Right ventricle myocardium inferior (tissue), 1 donor: Measurements from ENCODE around the gene OR1L8. TPM values are rescaled to one million over a fixed set of nuclear protein-coding genes. Genes with fewer than 3 reads are reported as not detected.
"Not testable (repeated sequence)": the region's sequence is repeated elsewhere in the genome, so short reads cannot be mapped to it uniquely, and the experiment has no call there.

ENCODE experiments used
- ATAC-seq: fragments of 200-7000 bp; cut with Tn5 transposase; one replicate; pipeline ENCODE4 v1.9.1; 2020; ENCODE audit warnings: mild to moderate bottlenecking, moderate library complexity
- DNase-seq: peaks from one replicate; pipeline ENCODE4 v3.0.0; 2021; ENCODE audit errors: missing footprints
- intact Hi-C: fragments of 100-400 bp; cut with DNase I; formaldehyde crosslinking; loops from one replicate; pipeline ENCODE4 v1.11.0; 2022
- long read RNA-seq: library from polyadenylated mRNA; unstranded; transcript quantifications from one replicate; pipeline ENCODE4 v2.0.0, GENCODE V29; 2021
- total RNA-seq: library from RNA; stranded (reverse); fragmentation: NEBNext Ultra II Directional; extraction: Animal tissue kit (Norgen Biotek cat#: 25700); gene quantifications from one replicate; pipeline ENCODE4 v1.2.1, GENCODE V29; 2021
- donor health status: DM: no; HTN: yes; CAD: no; lungs with severe emphysema.

Gene OR1L8
- not detected for total RNA-seq
- long read RNA-seq, result 0 reads

DNA sequence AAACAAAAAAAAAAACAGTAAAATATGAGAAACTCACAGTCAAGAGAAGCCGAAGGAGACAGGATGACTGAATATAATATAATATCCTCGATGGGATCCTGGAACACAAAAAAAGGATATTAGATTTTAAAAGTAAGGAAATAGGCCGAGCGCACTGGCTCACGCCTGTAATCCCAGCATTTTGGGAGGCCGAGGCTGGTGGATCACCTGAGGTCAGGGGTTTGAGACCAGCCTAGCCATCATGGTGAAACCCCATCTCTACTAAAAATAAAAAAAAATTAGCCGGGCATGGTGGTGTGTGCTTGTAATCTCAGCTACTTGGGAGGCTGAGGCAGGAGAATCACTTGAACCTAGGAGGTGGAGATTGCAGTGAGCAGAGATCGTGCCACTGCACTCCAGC, at the start of gene OR1L8:
Gene OR1L8, minus strand, starts transcription at position 101 of the 400 bp plus-strand sequence. CDS start 14,907 bp downstream, outside the sequence.
- ATAC-seq, DNase-seq, intact Hi-C loops: not testable (repeated sequence)

DNA sequence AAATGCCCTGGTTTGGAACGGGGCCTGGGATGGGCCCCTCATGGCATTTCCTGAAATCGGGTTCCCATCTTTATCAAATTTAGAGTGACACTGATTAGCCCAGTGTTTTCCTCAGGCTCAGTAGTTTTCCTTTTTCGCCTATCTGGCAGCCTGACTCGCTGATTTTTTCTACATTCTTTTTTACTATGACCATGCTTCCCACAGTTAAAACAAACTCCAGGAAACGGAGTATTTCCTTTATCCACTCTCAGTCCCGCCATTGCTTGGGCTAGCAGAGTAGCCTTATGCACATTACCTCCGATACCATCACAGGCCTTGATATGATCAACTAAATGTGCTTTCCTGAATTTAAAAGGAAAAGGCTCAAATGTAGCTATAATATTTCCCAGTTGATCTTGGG, 36.8 kb upstream of the OR1L8 start:
- ATAC-seq, result no peak
- no peak for DNase-seq
- intact Hi-C loops, result no loop called here

- no peak for ATAC-seq
- DNase-seq, result no peak
- intact Hi-C loops, result no loop called here
Measured at GRCh38 chr9:122614362-122614761, 31.2 kb upstream of the OR1L8 start, which contains the start of gene OR1Q1. Gene OR1Q1 (plus strand): TSS chr9:122614738. CDS start chr9:122614738, 0 bp downstream.

DNA sequence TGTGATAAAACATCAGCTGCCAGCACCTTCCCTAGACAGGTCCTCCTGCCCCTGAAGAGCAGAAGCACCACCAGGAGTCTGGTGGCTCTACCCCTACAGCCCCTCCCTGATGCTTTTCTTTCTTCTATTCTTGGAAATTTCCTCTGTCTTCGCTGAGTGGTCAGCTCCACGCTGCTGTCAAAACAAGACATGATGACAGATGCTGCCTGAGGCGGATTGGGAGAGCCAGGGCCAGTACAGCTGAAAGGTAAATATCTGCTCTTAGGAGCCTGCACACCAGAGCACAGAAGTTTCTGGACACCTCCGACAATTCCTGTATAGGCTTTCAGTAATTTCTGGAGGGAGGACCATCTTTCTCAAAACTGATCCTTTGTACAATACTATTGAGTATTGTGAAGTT, 26.6 kb upstream of the OR1L8 start:
- ATAC-seq, result no peak

GRCh38 chr9:122606587-122606986, 23.4 kb upstream of the OR1L8 start:
- no peak for ATAC-seq
- intact Hi-C loops, result no loop called here
- DNase-seq, result no peak

More for the DNA sequence above, 26.6 kb upstream of the OR1L8 start:
- intact Hi-C loops, result no loop called here
- DNase-seq, result no peak

DNA sequence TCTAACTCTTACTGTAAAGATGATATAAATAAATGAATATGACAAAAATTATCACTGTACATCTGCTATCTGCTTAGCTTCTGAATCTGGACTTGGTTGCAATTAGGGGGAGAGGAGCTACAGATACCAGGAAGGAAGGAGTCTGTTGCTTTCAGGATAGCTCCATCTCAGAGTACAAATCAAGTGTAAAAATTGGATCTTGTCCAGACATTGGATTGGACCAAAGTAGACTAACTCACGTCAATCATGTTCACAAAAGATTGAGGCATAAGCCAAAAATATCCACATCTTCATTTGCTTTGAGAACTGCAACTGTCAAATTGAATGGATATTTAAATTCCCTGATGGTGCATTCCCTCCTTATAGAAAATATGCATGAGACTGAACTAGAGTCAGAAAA, 22.5 kb upstream of the OR1L8 start:
- ATAC-seq, result no peak
- no peak for DNase-seq
- intact Hi-C loops, result no loop called here

DNA sequence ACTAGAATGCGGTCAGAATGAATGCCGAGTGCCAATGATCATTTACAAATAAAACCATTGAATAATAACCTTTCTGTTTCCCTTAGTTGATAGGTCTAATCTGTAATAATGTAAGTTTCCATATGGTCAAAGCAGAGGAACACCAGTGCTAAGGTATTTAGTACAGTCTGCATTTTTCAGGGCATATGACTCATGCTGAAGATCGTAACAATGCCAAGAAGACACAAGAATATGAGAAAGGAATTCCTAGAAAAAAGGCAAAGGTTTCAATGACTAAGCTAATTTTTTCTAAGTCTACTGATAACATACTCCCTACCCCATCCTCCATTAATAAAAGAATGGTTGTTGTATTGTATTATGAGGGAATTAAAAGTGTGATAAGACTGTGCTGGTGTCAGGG, 2.8 kb downstream of the OR1L8 start:
- intact Hi-C loops, result no loop called here
- DNase-seq, result no peak
- no peak for ATAC-seq

GRCh38 chr9:122579874-122580273, 3.3 kb downstream of the OR1L8 start:
- ATAC-seq (no peak), DNase-seq (no peak)
- intact Hi-C loops, result no loop called here

DNA sequence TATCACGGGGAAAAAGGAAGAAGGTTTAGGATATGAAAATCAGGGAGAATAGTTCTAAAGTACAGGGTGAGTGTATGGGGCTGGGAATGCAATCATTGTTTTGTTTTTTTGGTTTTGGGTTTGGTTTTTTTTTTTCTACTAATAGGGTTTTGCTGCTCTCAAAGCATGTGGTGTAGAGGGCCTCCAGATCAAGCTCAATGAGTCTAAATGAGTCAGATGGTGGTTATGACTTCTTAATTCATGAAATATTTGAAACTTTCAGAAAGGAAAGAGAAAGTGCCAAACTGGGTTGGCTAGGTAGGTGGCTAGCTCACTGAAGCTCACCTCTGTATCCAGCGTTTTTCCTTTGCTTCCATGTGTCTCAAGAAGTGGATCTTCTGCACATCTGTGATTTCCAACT, 10.7 kb downstream of the OR1L8 start:
- no peak for ATAC-seq
- intact Hi-C loops, result no loop called here
- DNase-seq, result no peak

DNA sequence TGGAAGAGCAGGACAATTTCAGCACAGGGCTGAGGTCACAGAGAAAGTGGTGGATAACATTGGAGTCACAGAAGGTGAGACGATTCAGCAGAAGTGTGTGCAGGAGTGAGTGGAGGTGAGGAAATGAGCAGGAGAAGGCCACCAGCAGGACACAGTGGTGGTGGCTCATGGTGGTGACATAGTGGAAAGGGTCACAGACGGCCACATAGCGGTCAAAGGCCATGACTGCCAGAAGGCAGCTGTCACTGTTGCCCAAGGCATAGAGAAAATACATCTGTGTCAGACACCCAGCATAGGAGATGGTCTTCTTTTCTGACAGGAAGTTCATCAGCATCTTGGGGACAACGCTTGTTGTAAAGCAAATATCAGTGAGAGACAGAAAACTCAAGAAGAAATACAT, 15.3 kb downstream of the OR1L8 start:
- ATAC-seq (no peak), DNase-seq (no peak)
- intact Hi-C loops, result no loop called here

- no peak for DNase-seq
- ATAC-seq, result no peak
- intact Hi-C loops, result no loop called here
Measured at GRCh38 chr9:122562134-122562760, 20.9 kb downstream of the OR1L8 start.

DNA sequence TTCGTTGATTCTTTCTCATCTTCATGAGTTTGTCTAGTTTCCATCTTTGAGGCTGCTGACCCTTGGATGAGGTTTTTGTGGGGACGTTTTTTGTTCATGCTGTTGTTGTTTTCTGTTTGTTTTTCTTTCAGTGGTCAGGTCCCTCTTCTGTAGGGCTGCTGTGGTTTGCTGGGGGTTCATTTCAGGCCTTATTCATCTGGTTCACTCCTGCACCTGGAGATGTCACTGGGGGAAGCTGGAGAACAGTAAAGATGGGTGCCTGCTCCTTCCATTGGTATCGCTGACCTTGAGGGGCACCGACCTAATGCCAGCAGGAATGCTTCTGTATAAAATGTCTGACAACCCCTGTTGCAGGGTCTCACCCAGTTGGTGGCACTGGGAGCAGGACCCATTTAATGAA, 21.7 kb downstream of the OR1L8 start:
- intact Hi-C loops, result no loop called here
- DNase-seq (no peak), ATAC-seq (no peak)

- ATAC-seq, result no peak
- intact Hi-C loops, result no loop called here
- no peak for DNase-seq
Measured at GRCh38 chr9:122552812-122553211, 30.4 kb downstream of the OR1L8 start, which contains the start of gene OR1N2. Gene OR1N2 (plus strand): TSS chr9:122553112. CDS start chr9:122553212, 100 bp downstream.

- DNase-seq (no peak), ATAC-seq (no peak)
- intact Hi-C loops, result no loop called here
Measured at GRCh38 chr9:122551371-122551770, 31.8 kb downstream of the OR1L8 start.

- ATAC-seq, result no peak
- intact Hi-C loops, result no loop called here
- no peak for DNase-seq
Measured at GRCh38 chr9:122546196-122546595, 37.0 kb downstream of the OR1L8 start.

DNA sequence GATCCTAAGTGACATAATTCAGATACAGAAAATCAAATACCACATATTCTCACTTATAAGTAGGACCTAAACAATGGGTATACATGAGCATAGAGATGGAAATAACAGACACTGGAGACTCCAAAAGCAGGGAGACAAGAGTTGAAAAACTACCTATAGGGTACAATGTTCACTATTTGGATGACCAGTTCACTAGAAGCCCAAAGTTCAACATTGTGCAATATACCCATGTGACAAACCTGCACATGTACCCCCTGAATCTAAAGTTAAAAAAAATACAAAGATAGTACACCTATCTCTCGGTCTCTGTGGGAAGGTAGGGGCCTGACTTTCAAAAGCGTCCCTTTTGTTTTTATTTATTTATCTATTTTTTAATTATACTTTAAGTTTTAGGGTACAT, 44.4 kb downstream of the OR1L8 start:
- no peak for ATAC-seq
- intact Hi-C loops, result no loop called here
- DNase-seq, result no peak

- intact Hi-C loops, ATAC-seq, DNase-seq: not testable (repeated sequence)
Measured at GRCh38 chr9:122537066-122537465, 46.1 kb downstream of the OR1L8 start.

DNA sequence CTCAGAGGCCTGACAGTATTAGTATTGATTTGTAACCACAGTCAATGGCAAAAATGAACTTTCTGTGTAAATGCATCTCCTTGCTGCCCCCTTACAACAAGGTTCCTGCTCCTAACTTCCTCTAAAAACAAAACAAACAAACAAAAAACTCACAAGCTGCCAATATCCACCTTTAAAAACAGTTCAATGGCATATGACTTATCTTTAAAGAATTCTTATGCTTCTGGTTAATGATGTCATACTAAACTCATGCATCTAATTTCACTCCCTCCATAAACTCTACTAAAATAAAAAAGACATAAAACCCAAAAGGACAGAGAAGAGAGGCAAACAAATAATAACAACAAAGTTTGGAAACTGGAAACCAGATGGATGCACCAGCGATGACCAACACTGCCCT, 47.0 kb downstream of the OR1L8 start:
- ATAC-seq (no peak), DNase-seq (no peak)
- intact Hi-C loops, result no loop called here

DNA sequence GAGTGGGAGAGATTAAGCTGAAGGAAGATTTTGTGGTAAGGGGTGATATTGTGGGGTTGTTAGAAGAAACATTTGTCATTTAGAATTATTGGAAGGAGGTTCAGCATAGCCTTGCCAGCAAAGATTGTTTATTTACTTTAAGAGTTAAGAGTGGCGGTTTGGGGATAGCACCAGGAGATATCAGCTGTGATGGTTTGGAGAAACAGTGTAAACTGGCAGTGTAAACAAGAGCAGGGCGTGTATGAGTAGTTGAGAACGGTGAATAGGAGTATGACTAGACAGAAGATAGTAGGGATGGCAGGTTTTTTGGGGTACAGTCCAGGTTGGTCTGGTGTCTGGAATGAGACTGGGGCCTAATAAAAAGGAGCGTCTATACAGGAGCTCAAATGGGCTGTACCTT, 52.0 kb downstream of the OR1L8 start:
- intact Hi-C loops, DNase-seq, ATAC-seq: not testable (repeated sequence)

- intact Hi-C loops, result no loop called here
- DNase-seq, result no peak
- no peak for ATAC-seq
Measured at GRCh38 chr9:122527193-122527592, 56.0 kb downstream of the OR1L8 start, which contains the start of gene OR1N1. Gene OR1N1 (minus strand): TSS chr9:122527293. CDS start chr9:122527293, 0 bp downstream.

- intact Hi-C loops, result no loop called here
- ATAC-seq (no peak), DNase-seq (no peak)
Measured at GRCh38 chr9:122526602-122527001, 56.6 kb downstream of the OR1L8 start.
